ENCODE results near the gene SLC35E1. TPM values are rescaled to one million over a fixed set of nuclear protein-coding genes. Genes with fewer than 3 reads are reported as not detected.

Gene SLC35E1
- total and polyA plus RNA-seq, 2 of the 4 experiments (the other 2 are of a cell fraction): 22.6 to 38.0 TPM

- ChIA-PET POLR2A (ENCODE audit: unreplicated experiment) (no interaction called here), CTCF (interaction anchor here (0.6 kb wide), 1 partner anchor 71 kb away, joined by 5 read pairs; no protein-coding TSS in a partner anchor)
- Histone ChIP-seq H2BK5ac (ENCODE audit: low read depth, low read length, poor library complexity, severe bottlenecking) (no peak overlapping the region), H2BK120ac (ENCODE audit: low read depth, low read length) (no peak overlapping the region), H2BK20ac (ENCODE audit: low read depth, low read length) (no peak overlapping the region), H3K4ac (ENCODE audit: low read depth, low read length) (no peak overlapping the region), H2BK15ac (ENCODE audit: low read depth, low read length) (no peak overlapping the region), H3K36me3 (ENCODE audit: control insufficient read depth, insufficient read depth, low read length) (peaks cover 86% of the 10 kb centered on the region), H2AFZ (replicated peaks; ENCODE audit: low read length, poor library complexity) (peak overlapping the region; percentile 21), H3K14ac (replicated peaks; ENCODE audit: low read depth, low read length) (no peak overlapping the region), H3K27me3 (ENCODE audit: control insufficient read depth, insufficient read depth, low read length) (no peaks in the 10 kb centered on the region), H2AK5ac (ENCODE audit: low read depth, low read length) (no peak overlapping the region), H3K4me1 (ENCODE audit: control insufficient read depth, insufficient read depth, low read length) (no peaks in the 10 kb centered on the region), H3K9me1 (ENCODE audit: insufficient read depth, low read length) (no peaks in the 10 kb centered on the region), H3K9me3 (ENCODE audit: control insufficient read depth, insufficient read depth, low read length) (no peaks in the 10 kb centered on the region), H4K5ac (ENCODE audit: low read depth, low read length) (no peak overlapping the region), H3K9ac (ENCODE audit: low read depth, low read length) (no peak overlapping the region), H3K79me1 (ENCODE audit: low read depth in 1 of 2, low read length in 2 of 2) (peaks cover 10 to 13% of the 10 kb centered on the region in 2 experiments; a peak in 3 of 4 replicates), H4K91ac (ENCODE audit: insufficient read depth, low read depth, low read length) (no peak overlapping the region), H4K20me1 (ENCODE audit: insufficient read depth, low read length) (peaks cover 11% of the 10 kb centered on the region; the same call in 1 of the 2 replicates), H4K8ac (ENCODE audit: low read depth in 2 of 2, low read length in 2 of 2) (no peak overlapping the region), H2AK9ac (replicated peaks; ENCODE audit: low read depth, low read length, poor library complexity) (peak overlapping the region; percentile 50), H3K4me3 (ENCODE audit: insufficient read depth, low read depth, low read length) (no peak overlapping the region), H3K56ac (ENCODE audit: extremely low read depth, insufficient read depth, low read length) (no peak overlapping the region), H3K23ac (ENCODE audit: low read depth, low read length) (no peak overlapping the region), H3K18ac (ENCODE audit: low read depth, low read length) (no peak overlapping the region), H3K4me2 (ENCODE audit: low read depth, low read length) (no peak overlapping the region), H3K27ac (ENCODE audit: insufficient read depth, low read length) (no peak overlapping the region)
- 94% methylated on average over 3 of the region's 25 CpGs; no CpG with 5 or more reads in 1 of the 2 experiments for WGBS, 2 experiments (ENCODE audit: extremely low coverage in 2 of 2, insufficient read length in 1 of 2)
- no peak for ATAC-seq (ENCODE audit: low read depth)
- TF ChIP-seq, protein P1, sequence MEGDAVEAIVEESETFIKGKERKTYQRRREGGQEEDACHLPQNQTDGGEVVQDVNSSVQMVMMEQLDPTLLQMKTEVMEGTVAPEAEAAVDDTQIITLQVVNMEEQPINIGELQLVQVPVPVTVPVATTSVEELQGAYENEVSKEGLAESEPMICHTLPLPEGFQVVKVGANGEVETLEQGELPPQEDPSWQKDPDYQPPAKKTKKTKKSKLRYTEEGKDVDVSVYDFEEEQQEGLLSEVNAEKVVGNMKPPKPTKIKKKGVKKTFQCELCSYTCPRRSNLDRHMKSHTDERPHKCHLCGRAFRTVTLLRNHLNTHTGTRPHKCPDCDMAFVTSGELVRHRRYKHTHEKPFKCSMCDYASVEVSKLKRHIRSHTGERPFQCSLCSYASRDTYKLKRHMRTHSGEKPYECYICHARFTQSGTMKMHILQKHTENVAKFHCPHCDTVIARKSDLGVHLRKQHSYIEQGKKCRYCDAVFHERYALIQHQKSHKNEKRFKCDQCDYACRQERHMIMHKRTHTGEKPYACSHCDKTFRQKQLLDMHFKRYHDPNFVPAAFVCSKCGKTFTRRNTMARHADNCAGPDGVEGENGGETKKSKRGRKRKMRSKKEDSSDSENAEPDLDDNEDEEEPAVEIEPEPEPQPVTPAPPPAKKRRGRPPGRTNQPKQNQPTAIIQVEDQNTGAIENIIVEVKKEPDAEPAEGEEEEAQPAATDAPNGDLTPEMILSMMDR (conservative IDR thresholded peaks at IDR 0.05; ENCODE audit: low read depth, low read length): no peak
- no peak for TF ChIP-seq BHLHE40 (IDR thresholded peaks at IDR 0.05; ENCODE audit: low read depth, low read length)
- TF ChIP-seq CHD1 (IDR thresholded peaks at IDR 0.05; ENCODE audit: low read depth, low read length): no peak
- no peak for TF ChIP-seq RAD21 (IDR thresholded peaks at IDR 0.05; ENCODE audit: low read length)
- no peak for TF ChIP-seq POLR2A (IDR thresholded peaks at IDR 0.05; ENCODE audit: low read depth, low read length)
- no peak for TF ChIP-seq SMC3 (IDR thresholded peaks at IDR 0.05; ENCODE audit: low read depth, low read length)
- DNase-seq: no peak
- BruUV-seq (replicated peaks): no TSS peak
- intact Hi-C loops (cut with micrococcal nuclease): no loop called here
- in situ Hi-C loops (cut with MboI; ENCODE audit: low sequenced_read_pairs): no loop called here
- dilution Hi-C loops (cut with HindIII; ENCODE audit: low sequenced_read_pairs, unreplicated experiment): no loop called here
These were observed 49.4 kb downstream of the SLC35E1 start for GRCh38 chr19:16522559-16523377.

Data from IMR-90 (cell line).